SU-DHL-6 (cell line): ENCODE results near the gene CHGA.
A peak's percentile ranks its signal among the peaks of the same experiment; 100 is the strongest.

Experiments used
- H2AFZ ChIP-seq: fragments of 200-600 bp; sonication (generic); 2 replicates; pipeline ENCODE4 v1.6.1; 2014; ENCODE audit warnings: low read depth, mild to moderate bottlenecking, moderate library complexity, mixed read lengths, antibody characterized with exemption, low read length; ENCODE audit not compliant: severe bottlenecking
- H3F3A ChIP-seq: fragments of 200-600 bp; shearing (Covaris generic); 2 replicates; pipeline ENCODE4 v1.6.0; 2016; ENCODE audit warnings: antibody characterized with exemption, mild to moderate bottlenecking; ENCODE audit not compliant: insufficient read depth
- H3K27ac ChIP-seq: fragments of 200-600 bp; sonication (generic); 2 replicates; pipeline ENCODE4 v1.5.1; 2016; ENCODE audit warnings: low read depth, mild to moderate bottlenecking, low read length, moderate library complexity, mixed read lengths
- H3K27me3 ChIP-seq: fragments of 200-600 bp; sonication (generic), shearing (Covaris generic); 2 replicates; pipeline ENCODE4 v1.6.0; 2014; ENCODE audit warnings: mild to moderate bottlenecking, low read length
- H3K36me3 ChIP-seq: fragments of 200-600 bp; sonication (generic); 2 replicates; pipeline ENCODE4 v1.6.1; 2014; ENCODE audit warnings: mild to moderate bottlenecking, low read length, mixed read lengths
- H3K4me2 ChIP-seq: fragments of 300-600, 200-600 bp; shearing (Covaris generic), sonication (generic); 2 replicates; pipeline ENCODE4 v1.6.0; 2014; ENCODE audit warnings: low read length, low read depth, mild to moderate bottlenecking; ENCODE audit not compliant: poor library complexity, severe bottlenecking
- H3K4me3 ChIP-seq: fragments of 200-600 bp; sonication (generic); 2 replicates; pipeline ENCODE4 v1.5.1; 2014; ENCODE audit warnings: antibody characterized with exemption, low read length, mild to moderate bottlenecking, mixed read lengths; ENCODE audit not compliant: insufficient read depth, poor library complexity, severe bottlenecking
- H3K79me2 ChIP-seq: fragments of 200-600 bp; sonication (generic); 2 replicates; pipeline ENCODE4 v1.6.1; 2014; ENCODE audit warnings: mild to moderate bottlenecking, low read length, moderate library complexity; ENCODE audit not compliant: insufficient read depth
- H3K9ac ChIP-seq: fragments of 200-600 bp; sonication (generic); 2 replicates; pipeline ENCODE4 v1.7.0; 2014; ENCODE audit warnings: mild to moderate bottlenecking, low read length
- H3K9me2 ChIP-seq: fragments of 200-600 bp; sonication (generic); replicated peaks from 2 replicates; pipeline ENCODE4 v1.6.1; 2014; ENCODE audit warnings: low read length; ENCODE audit not compliant: insufficient read depth
- H3K9me3 ChIP-seq: fragments of 200-600 bp; sonication (generic); 2 replicates; pipeline ENCODE4 v1.6.1; 2014; ENCODE audit warnings: low read length, mixed read lengths; ENCODE audit not compliant: insufficient read depth
- H4K20me1 ChIP-seq: fragments of 200-600 bp; sonication (generic); 2 replicates; pipeline ENCODE4 v1.6.1; 2014; ENCODE audit warnings: low read depth, mild to moderate bottlenecking, antibody characterized with exemption, low read length, moderate library complexity, mixed read lengths
- CTCF ChIP-seq: fragments of 200-600 bp; sonication (generic); IDR thresholded peaks from one replicate; pipeline ENCODE4 v1.5.1; 2017; ENCODE audit warnings: antibody characterized with exemption, mild to moderate bottlenecking, low read length, moderate library complexity; ENCODE audit not compliant: insufficient read depth, poor library complexity, severe bottlenecking
- EZH2phosphoT487 ChIP-seq: fragments of 200-600 bp; sonication (generic), shearing (Covaris generic); conservative IDR thresholded peaks from 2 replicates; pipeline ENCODE4 v1.6.1; 2018; ENCODE audit warnings: mild to moderate bottlenecking, antibody characterized with exemption, low read length, moderate library complexity, mixed read lengths

Gene CHGA

DNA sequence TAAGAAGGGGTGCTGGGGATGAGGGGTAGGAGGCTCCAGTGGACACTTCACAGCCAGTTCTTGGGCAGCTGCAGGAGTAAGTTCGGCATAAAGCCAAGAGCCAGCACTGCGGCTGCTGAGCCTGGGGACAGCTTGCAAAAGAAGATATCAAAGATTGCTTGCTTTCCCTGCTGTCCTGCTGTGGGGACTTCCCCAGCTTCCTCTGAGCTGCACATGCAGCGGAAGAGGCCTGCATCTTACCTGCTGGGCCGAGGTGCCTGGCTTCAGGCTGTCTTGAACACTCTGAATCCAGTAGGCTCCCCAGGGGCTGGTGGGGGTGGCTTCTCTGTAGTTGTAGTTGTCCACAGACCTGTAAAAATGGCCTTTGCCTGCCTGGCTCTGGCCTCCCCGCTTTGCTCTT is 1.3 kb downstream of the CHGA start:
- Histone ChIP-seq H3K9me2 (no peaks in the 10 kb centered on the region), H3K9me3 (no peaks in the 10 kb centered on the region), H4K20me1 (no peaks in the 10 kb centered on the region), H3K27ac (no peak overlapping the region), H3K36me3 (no peaks in the 10 kb centered on the region), H3K4me2 (peak overlapping the region; percentile 22), H3K4me3 (no peak overlapping the region), H3F3A (no peaks in the 10 kb centered on the region), H3K9ac (no peak overlapping the region), H3K27me3 (no peaks in the 10 kb centered on the region), H2AFZ (no peak overlapping the region), H3K79me2 (no peaks in the 10 kb centered on the region)
- TF ChIP-seq EZH2phosphoT487 (no peak), CTCF (no peak)

- no peaks in the 10 kb centered on the region for H3K9me3 ChIP-seq
- H3F3A ChIP-seq = no peaks in the 10 kb centered on the region
- H3K27me3 ChIP-seq = no peaks in the 10 kb centered on the region
- no peaks in the 10 kb centered on the region for H3K9me2 ChIP-seq
- H3K4me3 ChIP-seq = no peak overlapping the region
- no peak overlapping the region for H3K9ac ChIP-seq
- H3K4me2 ChIP-seq = no peak overlapping the region
- H3K36me3 ChIP-seq = no peaks in the 10 kb centered on the region
- H2AFZ ChIP-seq = no peak overlapping the region
- no peak overlapping the region for H3K27ac ChIP-seq
- no peak for TF ChIP-seq EZH2phosphoT487
- no peak for TF ChIP-seq CTCF
- H4K20me1 ChIP-seq = no peaks in the 10 kb centered on the region
- no peaks in the 10 kb centered on the region for H3K79me2 ChIP-seq
Measured at GRCh38 chr14:92925446-92925845, 2.5 kb downstream of the CHGA start.

- no peak overlapping the region for H3K4me3 ChIP-seq
- no peaks in the 10 kb centered on the region for H3K36me3 ChIP-seq
Measured at GRCh38 chr14:92926180-92926845, 3.4 kb downstream of the CHGA start.

More at GRCh38 chr14:92926180-92926845, 3.4 kb downstream of the CHGA start:
- Histone ChIP-seq H3K9me3 (no peaks in the 10 kb centered on the region), H4K20me1 (no peaks in the 10 kb centered on the region), H3K4me2 (no peak overlapping the region), H2AFZ (no peak overlapping the region), H3K27me3 (no peaks in the 10 kb centered on the region), H3K9me2 (no peaks in the 10 kb centered on the region), H3K9ac (no peak overlapping the region), H3F3A (no peaks in the 10 kb centered on the region), H3K27ac (no peak overlapping the region), H3K79me2 (no peaks in the 10 kb centered on the region)
- TF ChIP-seq CTCF (no peak), EZH2phosphoT487 (no peak)
